ENCODE results near the gene DNAAF5.

DNAAF5 gene

GRCh38 chr7:707296-708000, 19.1 kb upstream of the DNAAF5 start:
- DNase-seq: no peak

DNA sequence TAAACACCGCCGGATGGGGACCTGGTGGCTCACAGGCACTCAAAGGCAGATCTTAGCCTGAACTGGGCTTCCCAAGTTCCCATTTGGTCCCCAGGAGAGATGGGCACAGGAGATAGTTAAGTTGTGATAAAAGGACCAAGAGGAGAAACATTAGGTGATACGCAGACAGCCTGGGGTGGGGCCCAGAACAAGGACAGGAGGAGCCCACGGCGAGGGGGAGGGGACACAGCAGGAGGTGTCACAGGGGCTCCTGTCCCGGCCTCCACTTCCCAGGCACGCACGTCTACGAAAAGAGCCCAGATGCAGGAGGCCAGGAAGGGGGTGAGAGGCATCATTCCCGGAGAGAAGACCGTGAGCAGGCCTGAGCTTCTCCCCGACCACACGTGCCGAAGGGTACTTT, 16.3 kb upstream of the DNAAF5 start:
- DNase-seq: peak; percentile 13

DNA sequence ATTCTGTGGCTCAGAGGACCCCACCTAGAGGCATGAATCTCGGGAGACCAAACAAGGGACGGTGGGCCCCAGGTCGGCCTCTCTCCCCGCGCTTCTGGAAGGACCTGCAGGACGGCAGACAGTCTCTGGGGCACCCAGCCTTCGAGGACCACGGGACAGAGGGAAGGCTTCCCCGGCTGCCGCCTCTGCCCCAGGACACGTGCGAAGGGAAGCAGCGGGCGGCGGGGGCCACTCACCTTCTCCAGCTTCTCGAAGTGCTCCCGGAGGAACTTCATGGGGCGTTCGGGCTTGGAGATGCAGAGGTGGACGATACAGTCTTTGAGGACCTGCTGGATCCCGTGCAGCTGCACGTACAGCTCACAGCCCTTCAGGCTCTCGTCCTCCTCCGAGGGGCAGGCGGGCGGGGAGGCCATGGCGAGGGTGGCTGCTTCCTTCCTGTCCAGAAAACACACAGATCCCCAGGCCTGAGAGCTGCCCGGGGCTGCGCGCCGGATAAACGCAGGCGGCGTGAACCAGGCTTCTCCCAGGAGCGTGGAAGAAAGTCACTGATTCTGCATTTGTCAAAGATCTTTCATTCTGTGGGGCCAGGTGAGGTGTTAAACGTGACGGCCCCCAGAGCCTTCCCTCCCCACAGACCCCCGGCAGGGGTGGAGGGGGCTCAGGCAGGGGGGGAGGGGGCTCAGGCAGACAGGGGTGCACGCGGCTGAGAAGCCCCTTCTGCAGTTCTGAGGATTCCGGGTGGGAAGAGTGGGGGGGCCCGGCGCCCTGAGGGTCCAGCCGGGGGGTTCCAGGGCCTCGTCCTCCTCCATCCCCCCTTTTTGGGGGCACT, 15.2 kb upstream of the DNAAF5 start:
- DNase-seq: no peak

DNA sequence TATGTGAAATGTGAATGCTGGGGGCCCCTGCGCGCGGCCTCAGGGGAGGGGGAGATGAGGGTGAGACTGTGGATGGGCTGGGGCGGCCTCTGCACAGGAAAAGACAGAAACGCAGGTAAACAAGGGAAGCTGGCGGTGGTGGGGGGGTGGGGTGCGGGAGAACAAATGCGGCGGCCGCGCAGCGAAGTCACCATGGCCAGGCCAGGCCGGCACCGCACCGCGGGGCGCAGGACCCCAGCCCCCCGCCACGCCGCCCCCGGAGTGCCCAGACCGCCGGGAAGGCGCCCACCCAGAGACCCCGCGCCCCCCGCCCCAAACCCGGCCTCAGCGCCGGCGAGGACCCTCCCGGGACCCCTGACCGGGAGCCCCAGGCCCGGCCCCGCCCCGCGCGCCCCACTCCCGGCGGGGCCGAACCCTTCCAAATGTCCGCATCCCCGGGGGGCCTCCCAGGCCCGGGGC, 14.5 kb upstream of the DNAAF5 start:
- DNase-seq: no peak

DNA sequence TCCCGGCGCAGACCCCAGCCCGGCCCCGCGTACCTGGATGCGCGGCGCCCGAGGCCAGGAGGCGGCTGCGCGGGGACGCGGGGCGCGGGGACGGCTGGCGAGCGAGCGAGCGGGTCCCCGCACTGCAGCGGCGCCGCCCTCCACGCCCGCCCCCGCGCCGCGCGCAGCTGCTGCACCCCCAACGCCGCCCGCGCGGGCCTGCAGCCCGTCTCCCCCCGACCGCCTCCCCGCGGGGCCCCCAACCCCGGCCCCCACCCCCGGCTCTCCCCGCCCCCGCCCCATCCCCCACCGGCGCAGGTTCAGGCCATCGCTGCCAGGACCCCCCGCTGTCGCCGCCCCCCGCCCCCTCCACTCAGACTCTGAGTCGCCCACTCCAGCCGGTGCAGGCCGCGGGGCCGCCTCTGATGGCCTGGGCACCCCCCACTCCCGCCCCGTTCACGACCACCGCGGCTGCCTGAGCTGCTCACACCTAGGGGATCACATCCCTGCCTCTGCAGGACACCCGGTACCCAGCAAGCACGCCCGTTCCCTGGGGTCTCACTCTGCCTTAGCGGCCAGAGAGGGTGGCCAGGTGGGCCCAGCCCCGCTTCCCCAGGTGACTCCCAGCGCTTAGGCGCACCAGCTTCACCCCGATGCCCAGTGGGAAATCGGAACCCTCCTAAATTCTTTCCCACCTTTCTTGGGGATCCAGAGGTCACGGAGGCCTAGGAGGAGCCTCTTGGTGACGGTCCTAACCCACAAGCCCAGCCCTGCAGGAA, 13.9 kb upstream of the DNAAF5 start:
- DNase-seq: no peak

DNA sequence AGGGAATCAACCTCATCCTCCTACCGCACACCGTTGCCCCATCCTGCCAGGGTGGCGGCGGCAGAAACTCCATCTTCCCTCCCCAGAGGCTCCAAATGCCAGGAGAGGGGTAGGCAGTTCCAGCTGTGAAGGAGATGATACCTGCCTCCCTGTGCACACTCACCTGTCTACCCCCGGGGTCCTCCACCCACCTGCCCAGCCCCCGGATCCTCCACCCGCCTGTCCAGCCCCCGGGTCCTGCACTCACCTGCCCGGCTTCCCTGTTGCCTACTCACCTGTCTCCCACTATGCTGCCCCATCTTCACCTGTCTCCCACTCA, 13.4 kb upstream of the DNAAF5 start:
- no peak for DNase-seq

GRCh38 chr7:713488-714230, 12.8 kb upstream of the DNAAF5 start:
- peak; percentile 27 for DNase-seq

- no peak for DNase-seq
Measured at GRCh38 chr7:714251-714671, 12.2 kb upstream of the DNAAF5 start.

GRCh38 chr7:716222-716621, 10.3 kb upstream of the DNAAF5 start:
- DNase-seq: no peak

- no peak for DNase-seq
Measured at GRCh38 chr7:716636-717035, 9.9 kb upstream of the DNAAF5 start.

DNA sequence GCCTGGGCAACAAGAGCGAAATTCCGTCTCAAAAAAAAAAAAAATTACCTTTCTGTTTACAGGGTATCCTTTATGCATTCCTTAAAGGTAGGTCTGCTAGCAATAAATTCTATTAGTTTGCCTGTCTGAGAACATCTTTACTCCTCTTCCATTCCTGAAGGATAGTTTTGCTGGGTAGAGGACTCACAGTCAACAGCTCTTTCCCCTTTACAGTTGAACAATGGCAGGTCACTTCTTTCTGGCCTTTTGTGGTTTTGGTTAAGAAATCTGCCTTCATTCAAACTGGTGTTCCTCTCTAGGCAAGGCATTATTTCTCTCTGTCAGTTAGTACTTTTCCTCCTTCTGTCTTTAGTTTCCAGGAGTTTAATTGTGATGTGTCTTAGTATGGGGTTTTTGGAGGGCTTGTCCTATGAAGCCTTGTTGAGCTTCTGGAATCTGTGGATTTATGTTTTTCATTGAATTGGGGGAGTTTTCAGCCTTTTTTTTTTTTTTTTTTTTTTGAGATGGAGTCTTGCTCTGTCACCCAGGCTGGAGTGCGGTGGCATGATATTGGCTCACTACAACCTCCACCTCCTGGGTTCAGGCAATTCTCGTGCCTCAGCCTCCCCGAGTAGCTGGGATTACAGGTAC, 4.8 kb upstream of the DNAAF5 start:
- DNase-seq: no peak

GRCh38 chr7:723541-723940, 3.0 kb upstream of the DNAAF5 start:
- peak; percentile 2 for DNase-seq

GRCh38 chr7:724298-724697, 2.2 kb upstream of the DNAAF5 start:
- no peak for DNase-seq

DNA sequence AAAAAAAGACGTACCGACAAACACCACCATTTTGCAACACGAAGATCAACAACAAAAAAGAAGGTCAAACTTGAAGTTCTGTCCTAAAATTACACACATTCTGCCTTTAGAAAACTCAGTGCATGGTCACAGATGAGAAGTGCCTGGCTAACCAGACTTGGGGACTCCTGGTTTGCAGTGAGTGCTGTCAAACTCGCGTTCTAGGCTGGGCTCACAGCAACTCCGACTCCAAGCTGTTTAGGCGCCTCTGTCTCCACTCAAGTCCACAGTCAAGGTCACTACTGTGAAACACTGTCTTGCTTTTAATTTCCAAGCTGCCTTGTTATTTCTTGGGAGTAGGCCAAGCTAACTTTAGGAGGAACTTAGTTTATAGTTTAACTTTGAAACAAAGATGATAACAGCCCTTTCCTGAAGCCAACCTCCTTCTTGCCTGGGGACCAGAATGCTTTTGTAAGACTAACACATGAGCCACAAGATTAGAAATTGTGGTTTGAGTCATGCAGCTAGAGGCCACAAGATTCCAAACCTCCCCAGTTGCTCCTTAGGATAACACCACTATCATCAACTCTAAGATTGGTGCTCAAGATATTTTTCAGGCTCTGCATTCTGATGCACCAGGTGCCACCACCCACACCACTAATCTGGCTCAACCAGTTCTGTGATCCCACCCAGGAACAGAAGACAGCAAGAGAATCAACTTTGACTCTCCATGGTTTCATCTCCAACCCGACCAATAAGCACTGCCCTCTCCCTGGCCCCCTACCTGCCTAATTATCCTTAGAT, 1.1 kb upstream of the DNAAF5 start:
- DNase-seq: peak; percentile 17

DNA sequence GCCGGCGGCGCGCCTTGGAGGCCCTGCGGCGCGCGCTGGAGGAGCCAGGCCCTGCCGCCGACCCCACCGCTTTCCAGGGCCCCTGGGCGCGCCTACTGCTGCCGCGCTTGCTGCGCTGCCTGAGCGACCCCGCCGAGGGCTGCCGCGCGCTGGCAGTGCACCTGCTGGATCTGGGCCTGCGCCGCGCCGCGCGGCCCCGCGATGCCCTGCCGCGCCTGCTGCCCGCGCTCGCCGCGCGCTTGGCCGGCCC, 280 bp downstream of the DNAAF5 start:
- no peak for DNase-seq

- DNase-seq: no peak
Measured at GRCh38 chr7:727104-727805, 756 bp downstream of the DNAAF5 start, which contains the start of gene PRKAR1B. PRKAR1B (minus strand) TSS chr7:727281; CDS start chr7:711505, 15,776 bp downstream.

- DNase-seq: no peak
Measured at GRCh38 chr7:727806-728460, 1.4 kb downstream of the DNAAF5 start.

GRCh38 chr7:728602-729001, 2.1 kb downstream of the DNAAF5 start:
- DNase-seq: no peak

DNA sequence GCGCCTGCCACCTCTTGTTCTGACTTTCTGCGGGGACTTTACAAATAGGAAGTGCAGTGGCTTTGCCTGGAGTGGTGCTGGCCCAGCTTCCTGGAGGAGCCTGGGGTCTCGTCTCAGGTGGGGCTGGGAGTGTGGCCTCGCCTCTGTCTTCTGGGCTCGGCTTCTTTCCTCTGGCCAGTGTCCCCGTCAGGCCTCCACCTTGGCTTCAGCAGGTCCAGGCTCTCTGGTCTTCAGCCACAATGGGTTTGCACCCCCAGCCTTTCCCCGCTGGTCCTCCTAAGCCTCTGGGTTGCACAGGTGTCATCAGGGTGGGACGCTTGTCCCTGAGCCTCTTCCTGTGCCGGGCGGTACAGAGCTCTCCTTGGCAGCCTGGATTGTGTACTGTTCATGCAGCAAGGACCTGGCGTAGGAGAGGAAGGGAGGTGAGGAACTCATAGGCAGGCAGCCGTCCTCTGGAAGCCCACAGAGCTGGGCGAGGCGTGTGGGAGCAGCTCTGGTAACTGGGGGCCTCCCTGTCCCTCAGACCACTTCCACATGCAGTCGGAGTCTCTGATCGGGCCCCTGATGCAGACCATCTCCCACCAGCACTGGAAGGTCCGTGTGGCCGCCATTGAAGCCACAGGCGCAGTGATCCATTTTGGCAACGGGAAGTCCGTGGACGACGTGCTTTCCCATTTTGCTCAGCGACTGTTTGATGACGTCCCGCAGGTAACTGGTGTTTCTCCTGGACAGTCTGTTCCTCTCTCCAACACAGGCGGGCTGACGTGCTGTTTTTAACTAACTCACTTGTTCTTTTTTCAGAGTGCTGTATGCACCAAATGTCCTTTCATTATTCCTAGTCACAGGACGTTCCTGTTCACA, 2.9 kb downstream of the DNAAF5 start:
- DNase-seq: no peak

Measured in activated CD4-positive, CD25-positive, alpha-beta regulatory T cell treated with anti-CD3 and anti-CD28 coated beads, Interleukin-2, amount 50 U/mL, for 72 hours (primary cell).